ENCODE measurements around the gene CS.
"Not testable (repeated sequence)": the region's sequence is repeated elsewhere in the genome, so short reads cannot be mapped to it uniquely, and the experiment has no call there.

The CS gene

GRCh38 chr12:56278905-56279304 lies 21.2 kb downstream of the CS start:
- no peak for TF ChIP-seq ZNF274 (IDR thresholded peaks at IDR 0.05; ENCODE audit: low read depth, low read length)
- no peak for TF ChIP-seq SUZ12 (IDR thresholded peaks at IDR 0.05; ENCODE audit: extremely low read depth, insufficient read depth, insufficient read length)
- TF ChIP-seq YY1 (IDR thresholded peaks at IDR 0.05; ENCODE audit: insufficient read depth, insufficient read length), result no peak
- no peaks in the 10 kb centered on the region for H3K9me3 ChIP-seq (ENCODE audit: insufficient read depth, low read length)
- H3K9ac ChIP-seq (ENCODE audit: insufficient read length, low read depth), result no peak overlapping the region
- H3K36me3 ChIP-seq (ENCODE audit: insufficient read depth, insufficient read length, low read length), result peaks cover 87% of the 10 kb centered on the region
- H3K4me3 ChIP-seq (ENCODE audit: insufficient read length, low read depth), result no peak overlapping the region
- DNase-seq (ENCODE audit: low read depth, low spot score), result no peak
- H3K4me1 ChIP-seq (ENCODE audit: insufficient read depth, insufficient read length), result no peaks in the 10 kb centered on the region
- H3K27me3 ChIP-seq (ENCODE audit: insufficient read depth, insufficient read length), result no peaks in the 10 kb centered on the region

DNA sequence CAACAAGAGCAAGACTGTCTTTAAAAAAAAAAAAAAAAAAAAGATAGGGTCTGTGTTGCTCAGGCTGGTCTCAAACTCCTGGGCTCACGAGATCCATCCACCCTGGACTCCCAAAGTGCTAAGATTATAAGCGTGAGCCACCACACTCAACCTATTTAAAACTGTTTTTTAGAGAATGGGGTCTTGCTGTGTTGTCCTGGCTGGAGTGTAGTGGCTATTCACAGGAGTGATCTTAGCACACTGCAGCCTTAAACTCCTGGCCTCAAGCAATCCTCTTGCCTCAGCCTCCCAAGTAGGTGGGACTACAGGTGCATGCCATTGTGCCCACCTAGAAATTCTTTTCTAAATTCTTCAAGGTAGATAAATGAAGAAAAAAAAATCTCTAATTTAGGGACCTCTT lies 25.8 kb downstream of the CS start:
- no peak for DNase-seq (ENCODE audit: low read depth, low spot score)
- Histone ChIP-seq H3K4me1 (ENCODE audit: insufficient read depth, insufficient read length) (no peaks in the 10 kb centered on the region), H3K9ac (ENCODE audit: insufficient read length, low read depth) (no peak overlapping the region), H3K4me3 (ENCODE audit: insufficient read length, low read depth) (no peak overlapping the region), H3K27me3 (ENCODE audit: insufficient read depth, insufficient read length) (no peaks in the 10 kb centered on the region), H3K9me3 (ENCODE audit: insufficient read depth, low read length) (no peaks in the 10 kb centered on the region), H3K36me3 (ENCODE audit: insufficient read depth, insufficient read length, low read length) (peaks cover 88% of the 10 kb centered on the region)
- TF ChIP-seq ZNF274 (IDR thresholded peaks at IDR 0.05; ENCODE audit: low read depth, low read length) (no peak), SUZ12 (IDR thresholded peaks at IDR 0.05; ENCODE audit: extremely low read depth, insufficient read depth, insufficient read length) (no peak), YY1 (IDR thresholded peaks at IDR 0.05; ENCODE audit: insufficient read depth, insufficient read length) (no peak)

GRCh38 chr12:56272468-56272867 lies 27.7 kb downstream of the CS start:
- not testable (repeated sequence) for DNase-seq (ENCODE audit: low read depth, low spot score); H3K4me1 ChIP-seq (ENCODE audit: insufficient read depth, insufficient read length); H3K27me3 ChIP-seq (ENCODE audit: insufficient read depth, insufficient read length); H3K4me3 ChIP-seq (ENCODE audit: insufficient read length, low read depth); H3K9me3 ChIP-seq (ENCODE audit: insufficient read depth, low read length); H3K9ac ChIP-seq (ENCODE audit: insufficient read length, low read depth)
- peaks cover 75% of the 10 kb centered on the region for H3K36me3 ChIP-seq (ENCODE audit: insufficient read depth, insufficient read length, low read length)

DNA sequence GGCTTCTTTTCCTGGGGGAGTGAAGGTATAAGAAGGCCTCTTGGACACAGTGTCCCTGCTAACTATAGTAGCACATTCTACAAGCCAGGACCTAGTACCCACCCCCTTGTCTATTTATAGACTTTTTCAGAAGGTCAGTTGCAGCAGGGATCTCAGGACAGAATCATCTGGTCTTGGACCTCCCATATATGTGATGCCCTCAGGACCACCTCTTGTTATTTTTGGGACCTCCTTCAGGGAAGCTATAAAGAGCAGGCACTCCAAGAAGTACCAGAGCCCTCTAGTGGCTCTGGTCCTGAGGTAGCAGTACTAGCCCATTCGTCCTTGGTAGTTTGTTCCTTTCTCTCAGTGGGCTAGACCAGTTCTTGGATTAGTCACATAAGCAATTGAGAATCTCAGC lies 29.1 kb downstream of the CS start:
- no peaks in the 10 kb centered on the region for H3K4me1 ChIP-seq (ENCODE audit: insufficient read depth, insufficient read length)
- no peaks in the 10 kb centered on the region for H3K9me3 ChIP-seq (ENCODE audit: insufficient read depth, low read length)
- no peak for DNase-seq (ENCODE audit: low read depth, low spot score)
- H3K27me3 ChIP-seq (ENCODE audit: insufficient read depth, insufficient read length), result no peaks in the 10 kb centered on the region
- no peak overlapping the region for H3K4me3 ChIP-seq (ENCODE audit: insufficient read length, low read depth)
- TF ChIP-seq SUZ12 (IDR thresholded peaks at IDR 0.05; ENCODE audit: extremely low read depth, insufficient read depth, insufficient read length), result no peak
- no peak for TF ChIP-seq YY1 (IDR thresholded peaks at IDR 0.05; ENCODE audit: insufficient read depth, insufficient read length)
- TF ChIP-seq ZNF274 (IDR thresholded peaks at IDR 0.05; ENCODE audit: low read depth, low read length), result no peak
- H3K36me3 ChIP-seq (ENCODE audit: insufficient read depth, insufficient read length, low read length), result peaks cover 67% of the 10 kb centered on the region
- no peak overlapping the region for H3K9ac ChIP-seq (ENCODE audit: insufficient read length, low read depth)

DNA sequence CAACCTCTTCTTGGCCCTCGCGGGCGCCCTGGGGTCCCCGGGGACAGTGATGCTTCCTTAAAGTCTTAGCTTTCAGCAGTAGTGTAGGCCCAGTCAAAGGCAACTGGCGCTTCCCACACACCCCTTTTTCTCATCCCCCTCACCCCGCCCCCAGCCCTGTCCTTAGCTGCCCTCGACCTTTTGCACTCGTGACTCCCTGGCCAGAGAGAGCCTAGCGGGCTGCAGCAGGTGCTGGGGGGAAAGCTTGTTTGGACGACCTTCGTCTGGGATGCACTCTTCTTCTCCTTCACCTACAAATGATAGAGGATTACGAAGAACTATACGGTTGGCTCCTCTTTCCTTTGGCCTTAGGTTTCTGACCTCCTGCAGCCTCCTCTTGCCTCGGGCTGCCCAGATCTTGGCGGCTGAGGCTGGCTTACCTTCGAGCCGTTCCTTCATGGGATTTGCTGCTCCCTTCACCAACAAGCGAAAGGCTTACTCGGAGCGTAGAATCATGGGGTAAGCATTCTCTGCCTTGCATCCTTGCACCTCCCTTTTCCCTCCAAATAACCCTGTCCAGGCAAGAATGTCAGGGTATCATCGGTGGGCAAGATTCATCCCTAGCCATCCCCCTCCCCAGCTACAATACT lies 32.6 kb downstream of the CS start:
- Histone ChIP-seq H3K9ac (ENCODE audit: insufficient read length, low read depth) (peak overlapping the region; percentile 91), H3K36me3 (ENCODE audit: insufficient read depth, insufficient read length, low read length) (peaks cover 34% of the 10 kb centered on the region), H3K9me3 (ENCODE audit: insufficient read depth, low read length) (no peaks in the 10 kb centered on the region), H3K4me3 (ENCODE audit: insufficient read length, low read depth) (peak overlapping the region; percentile 86), H3K4me1 (ENCODE audit: insufficient read depth, insufficient read length) (no peaks in the 10 kb centered on the region), H3K27me3 (ENCODE audit: insufficient read depth, insufficient read length) (no peaks in the 10 kb centered on the region)
- TF ChIP-seq YY1 (IDR thresholded peaks at IDR 0.05; ENCODE audit: insufficient read depth, insufficient read length), result no peak
- no peak for TF ChIP-seq SUZ12 (IDR thresholded peaks at IDR 0.05; ENCODE audit: extremely low read depth, insufficient read depth, insufficient read length)
- no peak for TF ChIP-seq ZNF274 (IDR thresholded peaks at IDR 0.05; ENCODE audit: low read depth, low read length)
- DNase-seq (ENCODE audit: low read depth, low spot score), result no peak

GRCh38 chr12:56266693-56267442 lies 33.3 kb downstream of the CS start, which contains the start of gene COQ10A:
COQ10A (plus strand) TSS chr12:56266942; CDS start chr12:56267119, 177 bp downstream.
- no peak for TF ChIP-seq SUZ12 (IDR thresholded peaks at IDR 0.05; ENCODE audit: extremely low read depth, insufficient read depth, insufficient read length)
- TF ChIP-seq YY1 (IDR thresholded peaks at IDR 0.05; ENCODE audit: insufficient read depth, insufficient read length), result no peak
- TF ChIP-seq ZNF274 (IDR thresholded peaks at IDR 0.05; ENCODE audit: low read depth, low read length), result no peak
- DNase-seq (ENCODE audit: low read depth, low spot score), result peak; percentile 84
- Histone ChIP-seq H3K4me3 (ENCODE audit: insufficient read length, low read depth) (peak within 1 kb of the TSS; percentile 86), H3K36me3 (ENCODE audit: insufficient read depth, insufficient read length, low read length) (peaks cover 27% of the 10 kb centered on the region), H3K4me1 (ENCODE audit: insufficient read depth, insufficient read length) (no peaks in the 10 kb centered on the region), H3K27me3 (ENCODE audit: insufficient read depth, insufficient read length) (no peaks in the 10 kb centered on the region), H3K9me3 (ENCODE audit: insufficient read depth, low read length) (no peaks in the 10 kb centered on the region), H3K9ac (ENCODE audit: insufficient read length, low read depth) (peak within 1 kb of the TSS; percentile 91)

GRCh38 chr12:56266068-56266692 lies 34.0 kb downstream of the CS start:
- peak overlapping the region; percentile 91 for H3K9ac ChIP-seq (ENCODE audit: insufficient read length, low read depth)
- H3K36me3 ChIP-seq (ENCODE audit: insufficient read depth, insufficient read length, low read length), result peaks cover 20% of the 10 kb centered on the region
- H3K4me3 ChIP-seq (ENCODE audit: insufficient read length, low read depth), result peak overlapping the region; percentile 86
- H3K9me3 ChIP-seq (ENCODE audit: insufficient read depth, low read length); H3K27me3 ChIP-seq (ENCODE audit: insufficient read depth, insufficient read length); H3K4me1 ChIP-seq (ENCODE audit: insufficient read depth, insufficient read length); DNase-seq (ENCODE audit: low read depth, low spot score): not testable (repeated sequence)

GRCh38 chr12:56262955-56263354 lies 37.2 kb downstream of the CS start:
- H3K4me3 ChIP-seq (ENCODE audit: insufficient read length, low read depth); H3K4me1 ChIP-seq (ENCODE audit: insufficient read depth, insufficient read length); H3K9me3 ChIP-seq (ENCODE audit: insufficient read depth, low read length); H3K36me3 ChIP-seq (ENCODE audit: insufficient read depth, insufficient read length, low read length); H3K9ac ChIP-seq (ENCODE audit: insufficient read length, low read depth); DNase-seq (ENCODE audit: low read depth, low spot score): not testable (repeated sequence)
- peaks cover 10% of the 10 kb centered on the region for H3K27me3 ChIP-seq (ENCODE audit: insufficient read depth, insufficient read length)

All from NT2/D1 (cell line).